ENCODE measurements around the gene RNASEH2A.

GRCh38 chr19:12779162-12779993 lies 27.0 kb upstream of the RNASEH2A start:
- TF ChIP-seq CTCF (IDR thresholded peaks at IDR 0.05; ENCODE audit: low read depth, low read length), result peak; percentile 41
- TF ChIP-seq EZH2phosphoT487 (IDR thresholded peaks at IDR 0.05; ENCODE audit: low read depth), result no peak

All from OCI-LY3 (cell line).